Naive thymus-derived CD4-positive, alpha-beta T cell (primary cell): Measurements from ENCODE around the gene CCM2. TPM values are rescaled to one million over a fixed set of nuclear protein-coding genes. Genes with fewer than 3 reads are reported as not detected.

Experiments
- ATAC-seq: fragments of 150-1000 bp; cut with Tn5 transposase; 2 replicates; pipeline ENCODE4 v1.10.0; 2021; ENCODE audit warnings: mild to moderate bottlenecking, moderate library complexity
- CTCF ChIA-PET: fragments of 350-600 bp; sonication (Branson Sonifier 250); formaldehyde crosslinking; loops from one replicate; lab custom pipeline; 2021; ENCODE audit warnings: antibody characterized with exemption; lab: Charles Lee
- POLR2A ChIA-PET: fragments of 350-600 bp; sonication (Branson Sonifier 250); formaldehyde crosslinking; loops from one replicate; lab custom pipeline; 2021; ENCODE audit warnings: antibody characterized with exemption, inconsistent platforms; lab: Charles Lee
- DNase-seq, 9 donors: peaks; one replicate each; pipeline versions ENCODE4 v3.0.0 to v3.0.0-alpha.2; 2020 to 2022; ENCODE audit warnings: mixed read lengths in 1 of 9
- H3K27ac ChIP-seq: one replicate; pipeline ENCODE4 v1.7.0; 2013; ENCODE audit warnings: mild to moderate bottlenecking, low read depth, low read length, moderate library complexity
- H3K27me3 ChIP-seq, 2 donors: one replicate each; pipeline ENCODE4 v1.7.0; 2013; ENCODE audit warnings: low read length in 2 of 2, mild to moderate bottlenecking in 2 of 2, moderate library complexity in 2 of 2; ENCODE audit not compliant: control insufficient read depth in 2 of 2, insufficient read depth in 2 of 2
- H3K36me3 ChIP-seq, 3 experiments: 1 replicate in 2 of 3; 2 replicates in 1 of 3; pipeline ENCODE4 v1.7.0; 2013; ENCODE audit warnings: low read length in 3 of 3, mild to moderate bottlenecking in 3 of 3, moderate library complexity in 1 of 3; ENCODE audit not compliant: insufficient read depth in 3 of 3, control insufficient read depth in 2 of 3
- H3K4me1 ChIP-seq, 2 donors: one replicate each; pipeline ENCODE4 v1.7.0; 2013; ENCODE audit warnings: low read length in 2 of 2, mild to moderate bottlenecking in 2 of 2, moderate library complexity in 1 of 2; ENCODE audit not compliant: control insufficient read depth in 2 of 2, insufficient read depth in 2 of 2
- H3K4me3 ChIP-seq: 2 replicates; pipeline ENCODE4 v1.7.0; 2013; ENCODE audit warnings: mild to moderate bottlenecking, low read length
- H3K9me3 ChIP-seq, 3 experiments: 1 replicate in 2 of 3; 2 replicates in 1 of 3; pipeline ENCODE4 v1.7.0; 2013; ENCODE audit warnings: low read length in 3 of 3; ENCODE audit not compliant: control insufficient read depth in 2 of 3
- H3K27ac Mint-ChIP-seq, 9 donors: one replicate each; pipeline ENCODE4 v1.8.0; 2020 to 2022; ENCODE audit warnings: mixed read lengths in 9 of 9, mild to moderate bottlenecking in 8 of 9, moderate library complexity in 5 of 9, inconsistent platforms in 2 of 9
- H3K27me3 Mint-ChIP-seq, 5 donors: one replicate each; pipeline ENCODE4 v1.8.0; 2021 to 2022; ENCODE audit warnings: mixed read lengths in 5 of 5, mild to moderate bottlenecking in 1 of 5
- H3K36me3 Mint-ChIP-seq, 5 donors: one replicate each; pipeline ENCODE4 v1.8.0; 2020 to 2022; ENCODE audit warnings: mixed read lengths in 5 of 5, mild to moderate bottlenecking in 3 of 5, inconsistent platforms in 1 of 5
- H3K4me1 Mint-ChIP-seq, 7 donors: one replicate each; pipeline ENCODE4 v1.8.0; 2020 to 2022; ENCODE audit warnings: mixed read lengths in 7 of 7, mild to moderate bottlenecking in 3 of 7, inconsistent platforms in 1 of 7
- H3K4me3 Mint-ChIP-seq, 10 donors: one replicate each; pipeline ENCODE4 v1.8.0; 2020 to 2022; ENCODE audit warnings: mild to moderate bottlenecking in 10 of 10, mixed read lengths in 10 of 10, moderate library complexity in 6 of 10, inconsistent platforms in 2 of 10
- H3K9me3 Mint-ChIP-seq, 11 donors: one replicate each; pipeline ENCODE4 v1.8.0; 2020 to 2022; ENCODE audit warnings: mixed read lengths in 11 of 11, mild to moderate bottlenecking in 4 of 11, inconsistent platforms in 1 of 11, moderate library complexity in 1 of 11
- intact Hi-C, 2 donors: fragments of 100-400 bp; cut with micrococcal nuclease; formaldehyde crosslinking; loops; one replicate each; pipeline ENCODE4 v1.15.1; 2023
- polyA plus RNA-seq, 2 donors: library from polyadenylated mRNA; unstranded; fragments of 300-500 nt; fragmentation: Illumina TruSeq; gene quantifications; one replicate each; pipeline ENCODE4 v1.2.3, GENCODE V29; 2021
- total RNA-seq, 6 experiments: library from RNA in 5 of 6; stranded (reverse) in 5 of 6; gene quantifications; 1 replicate in 5 of 6; 2 replicates in 1 of 6; pipeline ENCODE4 v1.2.3 and lab custom pipeline; 2021 to 2026

Gene CCM2
- total and polyA plus RNA-seq, 7 experiments from 2014 or later: 75.9 to 200 (median 119) TPM

GRCh38 chr7:45080958-45081669 is 81.1 kb downstream of the CCM2 start:
- H3K9me3 Mint-ChIP-seq: peaks cover 0 to 5% (median 0%) of the 10 kb centered on the region in 11 donors
- peaks cover 0 to 12% (median 3%) of the 10 kb centered on the region in 3 experiments for H3K36me3 ChIP-seq
- H3K4me3 ChIP-seq: no peak overlapping the region
- ATAC-seq: peak; percentile 24
- H3K36me3 Mint-ChIP-seq: peaks cover 0 to 3% (median 0%) of the 10 kb centered on the region in 5 donors
- H3K27me3 Mint-ChIP-seq: peaks cover 0 to 2% (median 0%) of the 10 kb centered on the region in 5 donors
- H3K4me3 Mint-ChIP-seq: no peak overlapping the region
- no peak overlapping the region for H3K27ac ChIP-seq
- intact Hi-C loops: loop anchor here (1.0 kb wide), 2 partner anchors 30 to 55 kb away; partner anchors contain the start of gene TBRG4 (in 1 of the 2)
- peaks cover 0 to 16% (median 3%) of the 10 kb centered on the region in 7 donors for H3K4me1 Mint-ChIP-seq
- no peaks in the 10 kb centered on the region for H3K9me3 ChIP-seq
- H3K27me3 ChIP-seq: no peaks in the 10 kb centered on the region
- ChIA-PET POLR2A (interaction anchor here (0.8 to 1.0 kb wide), 2 partner anchors 26 to 54 kb away, joined by 3 read pairs; no protein-coding TSS in a partner anchor), CTCF (interaction anchor here (1.2 to 1.3 kb wide), 3 partner anchors 28 to 108 kb away, joined by 3 read pairs; no protein-coding TSS in a partner anchor)
- DNase-seq: no peak
- H3K4me1 ChIP-seq: no peaks in the 10 kb centered on the region
- peak overlapping the region in 7 of 9 donors; percentile 17 to 84 (median 68) for H3K27ac Mint-ChIP-seq

GRCh38 chr7:45081670-45081974 is 81.6 kb downstream of the CCM2 start:
- H3K27me3 ChIP-seq: no peaks in the 10 kb centered on the region
- intact Hi-C loops: no loop called here
- H3K4me3 ChIP-seq: no peak overlapping the region
- H3K9me3 Mint-ChIP-seq: peaks cover 0 to 5% (median 0%) of the 10 kb centered on the region in 11 donors
- peaks cover 0 to 16% (median 3%) of the 10 kb centered on the region in 7 donors for H3K4me1 Mint-ChIP-seq
- DNase-seq (no peak), ATAC-seq (no peak)
- no peaks in the 10 kb centered on the region for H3K4me1 ChIP-seq
- no peaks in the 10 kb centered on the region for H3K9me3 ChIP-seq
- H3K36me3 Mint-ChIP-seq: peaks cover 0 to 3% (median 0%) of the 10 kb centered on the region in 5 donors
- ChIA-PET CTCF (interaction anchor here (1.3 kb wide), 1 partner anchor 28 kb away, joined by 3 read pairs; no protein-coding TSS in a partner anchor), POLR2A (interaction anchor here (1.0 kb wide), 1 partner anchor 31 kb away, joined by 4 read pairs; no protein-coding TSS in a partner anchor)
- H3K4me3 Mint-ChIP-seq: no peak overlapping the region
- H3K27ac Mint-ChIP-seq: no peak overlapping the region
- no peak overlapping the region for H3K27ac ChIP-seq
- H3K27me3 Mint-ChIP-seq: peaks cover 0 to 2% (median 0%) of the 10 kb centered on the region in 5 donors
- peaks cover 0 to 7% (median 0%) of the 10 kb centered on the region in 3 experiments for H3K36me3 ChIP-seq

GRCh38 chr7:45082031-45082830 is 82.2 kb downstream of the CCM2 start:
- Histone ChIP-seq H3K27me3 (no peaks in the 10 kb centered on the region), H3K36me3 (peaks cover 0 to under 1% (median 0%) of the 10 kb centered on the region in 3 experiments), H3K4me1 (no peaks in the 10 kb centered on the region), H3K9me3 (no peaks in the 10 kb centered on the region), H3K4me3 (no peak overlapping the region), H3K27ac (no peak overlapping the region)
- no peak for DNase-seq
- ATAC-seq: no peak
- Mint-ChIP-seq H3K27me3 (peaks cover 0 to 2% (median 0%) of the 10 kb centered on the region in 5 donors), H3K9me3 (peaks cover 0 to 5% (median 0%) of the 10 kb centered on the region in 11 donors), H3K4me1 (peaks cover 0 to 16% (median 3%) of the 10 kb centered on the region in 7 donors), H3K4me3 (no peak overlapping the region), H3K27ac (no peak overlapping the region), H3K36me3 (no peaks in the 10 kb centered on the region)
- ChIA-PET CTCF (no interaction called here), POLR2A (interaction anchor here (0.5 to 1.0 kb wide), 2 partner anchors 30 to 42 kb away, joined by 4 read pairs; no protein-coding TSS in a partner anchor)
- intact Hi-C loops: no loop called here

DNA sequence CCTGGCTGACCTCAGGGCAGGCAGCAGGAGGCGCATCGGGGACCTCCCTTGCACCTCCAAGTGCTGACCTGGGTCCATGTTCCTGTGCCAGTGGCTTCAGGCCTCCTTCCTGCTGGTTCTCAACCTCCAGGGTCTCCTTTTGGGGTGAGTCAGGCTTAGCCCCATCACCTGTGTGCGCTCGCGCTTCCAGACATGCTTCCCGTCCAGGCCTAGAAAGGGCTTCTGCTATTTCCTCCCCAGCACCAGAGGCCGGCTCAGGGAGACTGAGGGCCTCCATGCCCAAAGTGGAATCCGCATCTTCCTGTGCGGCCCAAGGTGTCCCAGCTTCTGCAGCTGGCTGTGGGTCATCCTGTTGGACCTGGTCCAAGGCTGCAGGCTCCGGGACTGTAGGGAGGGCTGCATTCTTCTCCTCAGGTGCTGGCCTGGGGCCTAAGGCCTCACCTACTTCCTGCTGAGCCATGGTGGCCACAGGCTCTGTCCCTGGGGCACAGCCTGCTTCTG is 82.9 kb downstream of the CCM2 start:
- Mint-ChIP-seq H3K4me1 (peaks cover 0 to 13% (median 3%) of the 10 kb centered on the region in 7 donors), H3K27ac (peak overlapping the region in 1 of 9 donors; percentile 72), H3K27me3 (peaks cover 0 to 2% (median 0%) of the 10 kb centered on the region in 5 donors), H3K4me3 (no peak overlapping the region), H3K36me3 (no peaks in the 10 kb centered on the region), H3K9me3 (peaks cover 0 to 5% (median 0%) of the 10 kb centered on the region in 11 donors)
- DNase-seq: no peak
- H3K9me3 ChIP-seq: no peaks in the 10 kb centered on the region
- no peaks in the 10 kb centered on the region for H3K4me1 ChIP-seq
- intact Hi-C loops: no loop called here
- no peak overlapping the region for H3K4me3 ChIP-seq
- no peaks in the 10 kb centered on the region for H3K27me3 ChIP-seq
- H3K27ac ChIP-seq: no peak overlapping the region
- no peaks in the 10 kb centered on the region for H3K36me3 ChIP-seq
- CTCF ChIA-PET: no interaction called here
- no peak for ATAC-seq
- POLR2A ChIA-PET: no interaction called here

DNA sequence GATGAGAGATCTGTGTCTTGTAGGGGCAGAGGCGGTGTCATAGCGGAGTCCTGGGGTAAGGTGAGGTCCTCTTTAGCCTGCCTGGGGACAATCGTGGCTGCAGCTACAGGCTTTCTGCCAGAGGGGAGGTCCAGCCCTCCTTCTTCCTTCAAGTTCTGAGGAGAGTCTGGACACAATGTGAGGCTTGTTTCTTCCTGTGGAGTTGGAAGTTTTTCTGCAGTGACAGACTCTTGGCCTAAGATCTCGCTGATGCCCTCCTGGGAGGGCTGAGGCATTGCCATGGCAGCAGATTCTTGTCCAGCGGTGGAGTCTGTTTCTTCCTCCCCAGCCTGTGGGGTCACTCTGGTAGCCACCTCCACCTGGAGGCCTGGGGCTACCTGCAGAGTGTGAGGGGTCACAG is 84.3 kb downstream of the CCM2 start:
- ChIA-PET CTCF (interaction anchor here (0.5 kb wide), 1 partner anchor 52 kb away, joined by 3 read pairs; no protein-coding TSS in a partner anchor), POLR2A (no interaction called here)
- no peak overlapping the region for H3K4me3 ChIP-seq
- peaks cover 0 to 6% of the 10 kb centered on the region in 2 donors for H3K4me1 ChIP-seq
- intact Hi-C loops: no loop called here
- H3K36me3 ChIP-seq: no peaks in the 10 kb centered on the region
- Mint-ChIP-seq H3K4me3 (no peak overlapping the region), H3K4me1 (peaks cover under 1 to 8% (median 2%) of the 10 kb centered on the region in 7 donors), H3K36me3 (no peaks in the 10 kb centered on the region), H3K27me3 (peaks cover under 1 to 10% (median 2%) of the 10 kb centered on the region in 5 donors), H3K27ac (no peak overlapping the region), H3K9me3 (peaks cover 0 to 2% (median 0%) of the 10 kb centered on the region in 11 donors)
- H3K27ac ChIP-seq: no peak overlapping the region
- no peak for DNase-seq
- no peaks in the 10 kb centered on the region for H3K27me3 ChIP-seq
- no peak for ATAC-seq
- H3K9me3 ChIP-seq: no peaks in the 10 kb centered on the region

- ChIA-PET CTCF (interaction anchor here (0.5 kb wide), 1 partner anchor 51 kb away, joined by 3 read pairs; no protein-coding TSS in a partner anchor), POLR2A (no interaction called here)
- H3K4me3 Mint-ChIP-seq: no peak overlapping the region
- no peak overlapping the region for H3K27ac ChIP-seq
- H3K4me1 Mint-ChIP-seq: peaks cover 2 to 9% (median 8%) of the 10 kb centered on the region in 7 donors
- H3K36me3 ChIP-seq: no peaks in the 10 kb centered on the region
- peaks cover 7 to 18% (median 8%) of the 10 kb centered on the region in 5 donors for H3K27me3 Mint-ChIP-seq
- ATAC-seq: no peak
- peaks cover 0 to 11% of the 10 kb centered on the region in 2 donors for H3K4me1 ChIP-seq
- H3K4me3 ChIP-seq: no peak overlapping the region
- H3K9me3 ChIP-seq: no peaks in the 10 kb centered on the region
- no peaks in the 10 kb centered on the region for H3K9me3 Mint-ChIP-seq
- DNase-seq: no peak
- no peaks in the 10 kb centered on the region for H3K27me3 ChIP-seq
- intact Hi-C loops: no loop called here
- H3K36me3 Mint-ChIP-seq: no peaks in the 10 kb centered on the region
- H3K27ac Mint-ChIP-seq: no peak overlapping the region
These were observed 85.1 kb downstream of the CCM2 start for GRCh38 chr7:45084901-45085618.
